SK-N-SH (cell line): ENCODE measurements around the gene ACTR8. TPM values are rescaled to one million over a fixed set of nuclear protein-coding genes. Genes with fewer than 3 reads are reported as not detected.

Experiments used
- CTCF ChIA-PET: fragments of 300-600, 350-600 bp; formaldehyde crosslinking; extraction: SDS; loops from one replicate; lab custom pipeline; 2021; lab: Yijun Ruan, JAX
- POLR2A ChIA-PET: fragments of 350-600 bp; sonication (Branson Sonifier 250); formaldehyde crosslinking; extraction: SDS; loops from one replicate; lab custom pipeline; 2020; ENCODE audit warnings: antibody characterized with exemption, inconsistent platforms; lab: Yijun Ruan, JAX
- DNase-seq: peaks from one replicate; pipeline ENCODE4 v3.0.0; 2012
- H2AFZ ChIP-seq: fragments of 200-600 bp; sonication (generic); 2 replicates; pipeline ENCODE4 v1.8.1; 2016; ENCODE audit warnings: antibody characterized with exemption, mild to moderate bottlenecking, low read depth
- H3F3A ChIP-seq: fragments of 200-600 bp; sonication (generic); replicated peaks from 2 replicates; pipeline ENCODE3; 2016; ENCODE audit warnings: antibody characterized with exemption, mild to moderate bottlenecking; ENCODE audit not compliant: insufficient read depth
- H3K27ac ChIP-seq, 2 experiments: fragments of 200-500 bp in 1 of 2; fragments of 200-600 bp in 1 of 2; sonication (Bioruptor generic) in 1 of 2; sonication (generic), shearing (Covaris generic) in 1 of 2; 2 replicates each; pipeline versions ENCODE4 v1.5.1 to v1.6.1; 2014 to 2016; ENCODE audit warnings: low read depth in 2 of 2, inconsistent platforms in 1 of 2, low read length in 1 of 2, mild to moderate bottlenecking in 1 of 2, mixed read lengths in 1 of 2
- H3K27me3 ChIP-seq: fragments of 200-600 bp; sonication (generic), shearing (Covaris generic); 2 replicates; pipeline ENCODE4 v1.6.1; 2016; ENCODE audit warnings: mixed run types; ENCODE audit not compliant: insufficient read depth
- H3K36me3 ChIP-seq, 2 experiments: fragments of 200-500 bp in 1 of 2; fragments of 200-600 bp in 1 of 2; sonication (Bioruptor generic) in 1 of 2; sonication (generic) in 1 of 2; replicated peaks in 1 of 2; 2 replicates each; pipeline versions ENCODE3 to v1.5.1; 2014 to 2016; ENCODE audit warnings: low read length in 1 of 2, mild to moderate bottlenecking in 1 of 2; ENCODE audit not compliant: insufficient read depth in 2 of 2, control insufficient read depth in 1 of 2
- H3K4me1 ChIP-seq, 2 experiments: fragments of 200-500 bp in 1 of 2; fragments of 200-600 bp in 1 of 2; sonication (Bioruptor generic) in 1 of 2; sonication (generic), shearing (Covaris generic) in 1 of 2; 2 replicates each; pipeline versions ENCODE4 v1.5.1 to v1.6.1; 2014 to 2016; ENCODE audit warnings: low read depth in 1 of 2, low read length in 1 of 2, mixed run types in 1 of 2; ENCODE audit not compliant: insufficient read depth in 2 of 2, control insufficient read depth in 1 of 2
- H3K4me2 ChIP-seq: fragments of 200-600 bp; sonication (generic), shearing (Covaris generic); 2 replicates; pipeline ENCODE4 v1.6.1; 2017; ENCODE audit warnings: mixed run types
- H3K4me3 ChIP-seq, 2 experiments: fragments of 200-500 bp in 1 of 2; fragments of 200-600 bp in 1 of 2; sonication (Bioruptor generic) in 1 of 2; sonication (generic), shearing (Covaris generic) in 1 of 2; 2 replicates each; pipeline versions ENCODE4 v1.5.1 to v1.8.1; 2014 to 2016; ENCODE audit warnings: low read depth in 2 of 2, inconsistent platforms in 1 of 2, low read length in 1 of 2, mild to moderate bottlenecking in 1 of 2, mixed read lengths in 1 of 2, moderate library complexity in 1 of 2
- H3K79me2 ChIP-seq: fragments of 200-600 bp; sonication (generic); 2 replicates; pipeline ENCODE4 v1.8.1; 2017; ENCODE audit warnings: mild to moderate bottlenecking; ENCODE audit not compliant: insufficient read depth
- H3K9ac ChIP-seq: fragments of 200-600 bp; sonication (generic); 2 replicates; pipeline ENCODE4 v1.6.1; 2017; ENCODE audit warnings: mixed run types
- H3K9me2 ChIP-seq: fragments of 200-600 bp; sonication (generic); 2 replicates; pipeline ENCODE4 v1.6.1; 2017; ENCODE audit warnings: mixed run types
- H3K9me3 ChIP-seq: fragments of 200-600 bp; sonication (generic); 2 replicates; pipeline ENCODE4 v1.6.1; 2017; ENCODE audit warnings: mixed run types, mild to moderate bottlenecking, moderate library complexity
- H4K20me1 ChIP-seq: fragments of 200-600 bp; sonication (generic); 2 replicates; pipeline ENCODE4 v1.6.1; 2017; ENCODE audit warnings: mild to moderate bottlenecking, mixed run types; ENCODE audit not compliant: insufficient read depth
- CHD2 ChIP-seq: fragments of 150-350 bp; IDR thresholded peaks from 2 replicates; pipeline ENCODE4 v1.6.1; 2018; ENCODE audit warnings: low read length; ENCODE audit not compliant: partially characterized antibody
- EP300 ChIP-seq, 2 experiments: IDR thresholded peaks; 2 replicates each; pipeline versions ENCODE4 v1.4.0 to v1.6.1; 2012; ENCODE audit warnings: borderline replicate concordance in 1 of 2, low read depth in 1 of 2, low read length in 1 of 2
- EZH2phosphoT487 ChIP-seq: fragments of 200-600 bp; sonication (generic); IDR thresholded peaks from 2 replicates; pipeline ENCODE4 v1.6.1; 2017; ENCODE audit warnings: low read depth, mixed run types, mild to moderate bottlenecking, antibody characterized with exemption, moderate library complexity, borderline replicate concordance
- FOSL2 ChIP-seq: IDR thresholded peaks from 2 replicates; pipeline ENCODE4 v1.4.0; 2012; ENCODE audit warnings: low read depth, mild to moderate bottlenecking, moderate library complexity, borderline replicate concordance
- FOXM1 ChIP-seq: IDR thresholded peaks from 2 replicates; pipeline ENCODE4 v1.4.0; 2012; ENCODE audit warnings: low read depth, mild to moderate bottlenecking
- GABPA ChIP-seq: IDR thresholded peaks from 2 replicates; pipeline ENCODE4 v1.4.0; 2012; ENCODE audit warnings: low read depth, mild to moderate bottlenecking
- GATA2 ChIP-seq: sonication (generic); formaldehyde crosslinking; IDR thresholded peaks from 2 replicates; pipeline ENCODE4 v1.5.0; 2020; ENCODE audit warnings: mild to moderate bottlenecking, missing genetic modification reagents
- JUND ChIP-seq: IDR thresholded peaks from 2 replicates; pipeline ENCODE4 v1.4.0; 2012
- MEF2A ChIP-seq: IDR thresholded peaks from 2 replicates; pipeline ENCODE4 v1.4.0; 2012; ENCODE audit warnings: low read depth, borderline replicate concordance
- MXI1 ChIP-seq: IDR thresholded peaks from 2 replicates; pipeline ENCODE4 v1.6.1; 2012; ENCODE audit warnings: mild to moderate bottlenecking, low read depth, low read length, improper control_type of control experiment
- NRF1 ChIP-seq: IDR thresholded peaks from 2 replicates; pipeline ENCODE4 v1.6.1; 2012; ENCODE audit warnings: low read depth, mild to moderate bottlenecking, low read length
- PBX3 ChIP-seq: IDR thresholded peaks from 2 replicates; pipeline ENCODE4; 2012
- POLR2AphosphoS5 ChIP-seq: IDR thresholded peaks from 2 replicates; pipeline ENCODE4 v1.6.1; 2012; ENCODE audit warnings: low read depth, low read length
- RXRA ChIP-seq: IDR thresholded peaks from 2 replicates; pipeline ENCODE4 v1.4.0; 2012; ENCODE audit warnings: low read depth, mild to moderate bottlenecking, borderline replicate concordance
- SIN3A ChIP-seq: IDR thresholded peaks from 2 replicates; pipeline ENCODE4 v1.6.1; 2012; ENCODE audit warnings: low read depth, mild to moderate bottlenecking, low read length, moderate library complexity, borderline replicate concordance
- TAF1 ChIP-seq: IDR thresholded peaks from 2 replicates; pipeline ENCODE4 v1.6.1; 2012; ENCODE audit warnings: low read depth, mild to moderate bottlenecking, low read length, moderate library complexity, borderline replicate concordance
- TEAD4 ChIP-seq: IDR thresholded peaks from 2 replicates; pipeline ENCODE4 v1.4.0; 2012; ENCODE audit warnings: mild to moderate bottlenecking, borderline replicate concordance; ENCODE audit not compliant: insufficient read depth
- WGBS: methylation state at CpG from one replicate; pipeline ENCODE4 v1.1.6; 2017; ENCODE audit warnings: low lambda C conversion rate; 5-methylcytosine and 5-hydroxymethylcytosine counted together
- polyA plus RNA-seq, 3 experiments: library from polyadenylated mRNA; depleted of rRNA; stranded (reverse); fragments of >200 nt; gene quantifications; 2 replicates each; pipeline ENCODE4 v1.2.3, GENCODE V29; 2012
- TF ChIP-seq, protein P1 (sequence below): IDR thresholded peaks from 2 replicates; pipeline ENCODE4 v1.4.0; 2012; ENCODE audit warnings: low read depth, borderline replicate concordance
- TF ChIP-seq, protein P2 (sequence below): IDR thresholded peaks from 2 replicates; pipeline ENCODE4 v1.4.0; 2012; ENCODE audit warnings: low read depth, borderline replicate concordance
- TF ChIP-seq, protein P3 (sequence below): fragments of 150-350 bp; IDR thresholded peaks from 2 replicates; pipeline ENCODE4 v1.6.1; 2016; ENCODE audit warnings: mild to moderate bottlenecking, low read depth, low read length

ACTR8 gene
- polyA plus RNA-seq, 1 of the 3 experiments (the other 2 are of a cell fraction), result 17.7 TPM

GRCh38 chr3:53842436-53843194, 39.3 kb downstream of the ACTR8 start:
- no peak overlapping the region for H3K9ac ChIP-seq
- POLR2A ChIA-PET, result interaction anchor here (0.5 to 0.6 kb wide), 2 partner anchors 10 to 462 kb away, joined by 3 read pairs; no protein-coding TSS in a partner anchor
- no peak overlapping the region for H3K27ac ChIP-seq
- peaks cover 30% of the 10 kb centered on the region for H3K27me3 ChIP-seq
- no peak overlapping the region for H2AFZ ChIP-seq
- WGBS, result 74% methylated on average over 11 of the region's 12 CpGs
- H3K4me2 ChIP-seq, result no peak overlapping the region
- no peak for DNase-seq
- H3K79me2 ChIP-seq, result no peaks in the 10 kb centered on the region
- H3F3A ChIP-seq, result no peaks in the 10 kb centered on the region
- TF ChIP-seq GATA2 (no peak), GABPA (no peak), PBX3 (no peak), MEF2A (no peak), RXRA (no peak), EZH2phosphoT487 (no peak), SIN3A (no peak), FOXM1 (no peak), CHD2 (no peak)
- TF ChIP-seq, protein P1, sequence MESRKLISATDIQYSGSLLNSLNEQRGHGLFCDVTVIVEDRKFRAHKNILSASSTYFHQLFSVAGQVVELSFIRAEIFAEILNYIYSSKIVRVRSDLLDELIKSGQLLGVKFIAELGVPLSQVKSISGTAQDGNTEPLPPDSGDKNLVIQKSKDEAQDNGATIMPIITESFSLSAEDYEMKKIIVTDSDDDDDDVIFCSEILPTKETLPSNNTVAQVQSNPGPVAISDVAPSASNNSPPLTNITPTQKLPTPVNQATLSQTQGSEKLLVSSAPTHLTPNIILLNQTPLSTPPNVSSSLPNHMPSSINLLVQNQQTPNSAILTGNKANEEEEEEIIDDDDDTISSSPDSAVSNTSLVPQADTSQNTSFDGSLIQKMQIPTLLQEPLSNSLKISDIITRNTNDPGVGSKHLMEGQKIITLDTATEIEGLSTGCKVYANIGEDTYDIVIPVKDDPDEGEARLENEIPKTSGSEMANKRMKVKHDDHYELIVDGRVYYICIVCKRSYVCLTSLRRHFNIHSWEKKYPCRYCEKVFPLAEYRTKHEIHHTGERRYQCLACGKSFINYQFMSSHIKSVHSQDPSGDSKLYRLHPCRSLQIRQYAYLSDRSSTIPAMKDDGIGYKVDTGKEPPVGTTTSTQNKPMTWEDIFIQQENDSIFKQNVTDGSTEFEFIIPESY, result no peak
- TF ChIP-seq, protein P2, sequence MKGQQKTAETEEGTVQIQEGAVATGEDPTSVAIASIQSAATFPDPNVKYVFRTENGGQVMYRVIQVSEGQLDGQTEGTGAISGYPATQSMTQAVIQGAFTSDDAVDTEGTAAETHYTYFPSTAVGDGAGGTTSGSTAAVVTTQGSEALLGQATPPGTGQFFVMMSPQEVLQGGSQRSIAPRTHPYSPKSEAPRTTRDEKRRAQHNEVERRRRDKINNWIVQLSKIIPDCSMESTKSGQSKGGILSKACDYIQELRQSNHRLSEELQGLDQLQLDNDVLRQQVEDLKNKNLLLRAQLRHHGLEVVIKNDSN, result no peak
- H3K36me3 ChIP-seq, result no peaks in the 10 kb centered on the region
- no peaks in the 10 kb centered on the region for H3K9me3 ChIP-seq
- CTCF ChIA-PET, result no interaction called here
- H3K4me1 ChIP-seq, result peaks cover 0 to 18% of the 10 kb centered on the region in 2 experiments; a peak in 1 of 4 replicates
- no peak overlapping the region for H3K4me3 ChIP-seq
- H3K9me2 ChIP-seq, result no peaks in the 10 kb centered on the region
- H4K20me1 ChIP-seq, result no peaks in the 10 kb centered on the region

GRCh38 chr3:53841296-53841695, 40.7 kb downstream of the ACTR8 start:
- Histone ChIP-seq H3K27ac (peak overlapping the region in 1 of 2 experiments; percentile 62; a peak in 2 of 4 replicates), H2AFZ (no peak overlapping the region), H3K4me1 (peaks cover 0 to 12% of the 10 kb centered on the region in 2 experiments; a peak in 1 of 4 replicates), H3K36me3 (no peaks in the 10 kb centered on the region), H3K9ac (no peak overlapping the region), H3K9me3 (no peaks in the 10 kb centered on the region), H4K20me1 (no peaks in the 10 kb centered on the region), H3K79me2 (no peaks in the 10 kb centered on the region), H3K9me2 (no peaks in the 10 kb centered on the region), H3K4me3 (no peak overlapping the region), H3F3A (no peaks in the 10 kb centered on the region), H3K27me3 (peaks cover 20% of the 10 kb centered on the region), H3K4me2 (no peak overlapping the region)
- ChIA-PET CTCF (interaction anchor here (0.6 to 1.2 kb wide), 3 partner anchors 10 to 13 kb away, joined by 3 read pairs; no protein-coding TSS in a partner anchor), POLR2A (no interaction called here)
- WGBS, result 76% methylated on average over 5 of the region's 5 CpGs
- no peak for DNase-seq
- TF ChIP-seq MXI1, result no peak
- TF ChIP-seq NRF1, result no peak
- TF ChIP-seq FOSL2, result no peak
- TF ChIP-seq, protein P3, sequence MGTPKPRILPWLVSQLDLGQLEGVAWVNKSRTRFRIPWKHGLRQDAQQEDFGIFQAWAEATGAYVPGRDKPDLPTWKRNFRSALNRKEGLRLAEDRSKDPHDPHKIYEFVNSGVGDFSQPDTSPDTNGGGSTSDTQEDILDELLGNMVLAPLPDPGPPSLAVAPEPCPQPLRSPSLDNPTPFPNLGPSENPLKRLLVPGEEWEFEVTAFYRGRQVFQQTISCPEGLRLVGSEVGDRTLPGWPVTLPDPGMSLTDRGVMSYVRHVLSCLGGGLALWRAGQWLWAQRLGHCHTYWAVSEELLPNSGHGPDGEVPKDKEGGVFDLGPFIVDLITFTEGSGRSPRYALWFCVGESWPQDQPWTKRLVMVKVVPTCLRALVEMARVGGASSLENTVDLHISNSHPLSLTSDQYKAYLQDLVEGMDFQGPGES, result no peak
- no peak for TF ChIP-seq RXRA
- TF ChIP-seq POLR2AphosphoS5, result no peak
- TF ChIP-seq, protein P1, result no peak
- no peak for TF ChIP-seq EP300 (IDR thresholded peaks at IDR 0.05; ENCODE audit: borderline replicate concordance in 1 of 2, low read depth in 1 of 2, low read length in 1 of 2)
- TF ChIP-seq JUND, result no peak
- TF ChIP-seq TAF1, result no peak
- TF ChIP-seq TEAD4, result no peak
